T-cell (primary cell): ENCODE results near the gene DSG3. TPM values are rescaled to one million over a fixed set of nuclear protein-coding genes. Genes with fewer than 3 reads are reported as not detected.

ENCODE experiments used
- ATAC-seq, 4 experiments: fragments of 200-7000 bp in 3 of 4; fragments of 150-1000 bp in 1 of 4; cut with Tn5 transposase; replicated peaks in 1 of 4; 1 replicate in 3 of 4; 2 replicates in 1 of 4; pipeline ENCODE4 v1.10.0; 2021; ENCODE audit warnings: moderate library complexity in 3 of 4, mild to moderate bottlenecking in 2 of 4, moderate number of reproducible peaks in 1 of 4
- CTCF ChIA-PET, 2 donors: fragments of 300-600 bp; sonication (Branson Sonifier 250); formaldehyde crosslinking; loops; one replicate each; lab custom pipeline; 2022; ENCODE audit warnings: antibody characterized with exemption in 2 of 2; lab: Charles Lee
- POLR2A ChIA-PET, 2 donors: fragments of 300-600 bp; sonication (Branson Sonifier 250); formaldehyde crosslinking; loops; one replicate each; lab custom pipeline; 2022; ENCODE audit warnings: antibody characterized with exemption in 2 of 2; lab: Charles Lee
- DNase-seq, 35 experiments: peaks; one replicate each; pipeline versions ENCODE4 v3.0.0 to v3.0.0-alpha.2; 2013 to 2023
- H3K27ac ChIP-seq: one replicate; pipeline ENCODE4 v1.5.1; 2013; ENCODE audit warnings: low read length
- H3K27me3 ChIP-seq, 2 experiments: replicated peaks in 1 of 2; 1 replicate in 1 of 2; 2 replicates in 1 of 2; pipeline versions ENCODE4 v1.6.1 to v1.7.0; 2013; ENCODE audit warnings: low read length in 1 of 2, mixed read lengths in 1 of 2; ENCODE audit not compliant: control insufficient read depth in 2 of 2, insufficient read depth in 2 of 2; ENCODE audit errors: extremely low read depth in 1 of 2
- H3K36me3 ChIP-seq, 2 donors: 1 replicate in 1 of 2; 2 replicates in 1 of 2; pipeline versions ENCODE4 v1.6.1 to v1.7.0; 2013; ENCODE audit warnings: low read length in 1 of 2; ENCODE audit not compliant: control insufficient read depth in 2 of 2, insufficient read depth in 1 of 2; ENCODE audit errors: extremely low read depth in 1 of 2
- H3K4me1 ChIP-seq, 2 experiments: 1 replicate in 1 of 2; 2 replicates in 1 of 2; pipeline versions ENCODE4 v1.6.1 to v1.7.0; 2013; ENCODE audit warnings: low read length in 2 of 2, mixed read lengths in 1 of 2; ENCODE audit not compliant: insufficient read depth in 2 of 2, control insufficient read depth in 1 of 2; ENCODE audit errors: extremely low read depth in 1 of 2
- H3K4me3 ChIP-seq, 2 donors: 1 replicate in 1 of 2; 2 replicates in 1 of 2; pipeline versions ENCODE4 v1.5.1 to v1.7.0; 2013; ENCODE audit warnings: mild to moderate bottlenecking in 2 of 2, low read length in 1 of 2, moderate library complexity in 1 of 2; ENCODE audit not compliant: control insufficient read depth in 1 of 2; ENCODE audit errors: extremely low read depth in 1 of 2
- H3K9me3 ChIP-seq: 2 replicates; pipeline ENCODE4 v1.7.0; 2013
- H3K27ac Mint-ChIP-seq, 2 donors: one replicate each; pipeline ENCODE4 v1.8.0; 2020 to 2021; ENCODE audit warnings: mild to moderate bottlenecking in 2 of 2, mixed read lengths in 2 of 2
- H3K27me3 Mint-ChIP-seq, 2 donors: one replicate each; pipeline ENCODE4 v1.8.0; 2021 to 2022; ENCODE audit warnings: mixed read lengths in 2 of 2
- H3K36me3 Mint-ChIP-seq: one replicate; pipeline ENCODE4 v1.8.0; 2021; ENCODE audit warnings: mixed read lengths
- H3K4me1 Mint-ChIP-seq, 3 donors: one replicate each; pipeline ENCODE4 v1.8.0; 2020 to 2022; ENCODE audit warnings: mixed read lengths in 3 of 3, mild to moderate bottlenecking in 1 of 3
- H3K4me3 Mint-ChIP-seq, 3 donors: one replicate each; pipeline ENCODE4 v1.8.0; 2020 to 2022; ENCODE audit warnings: mild to moderate bottlenecking in 3 of 3, mixed read lengths in 3 of 3, moderate library complexity in 3 of 3
- H3K9me3 Mint-ChIP-seq, 3 donors: one replicate each; pipeline ENCODE4 v1.8.0; 2020 to 2022; ENCODE audit warnings: mixed read lengths in 3 of 3
- WGBS: methylation state at CpG from one replicate; pipeline ENCODE4 v1.1.5; 2013; ENCODE audit warnings: missing lambda C conversion rate; ENCODE audit not compliant: insufficient coverage; 5-methylcytosine and 5-hydroxymethylcytosine counted together
- total RNA-seq, 35 experiments: library from RNA in 6 of 35; stranded (reverse) in 6 of 35; fragments of 120-200 nt in 1 of 35; gene quantifications; one replicate each; pipeline versions ENCODE4 v1.2.1 to v1.2.4 and lab custom pipeline; 2013 to 2026

DSG3 gene
- total RNA-seq, 5 donors from 2014 or later (not counting 1 experiment from before 2014, with no cell fraction given) = not detected

GRCh38 chr18:31438402-31438801, 9.1 kb upstream of the DSG3 start:
- no peak for DNase-seq
- WGBS = no CpG with 5 or more reads among the region's 2 CpGs
- Histone ChIP-seq H3K27ac (no peak overlapping the region), H3K9me3 (no peaks in the 10 kb centered on the region), H3K4me3 (no peak overlapping the region), H3K4me1 (no peaks in the 10 kb centered on the region), H3K27me3 (no peaks in the 10 kb centered on the region), H3K36me3 (no peaks in the 10 kb centered on the region)
- POLR2A ChIA-PET = interaction anchor here in 1 of 2 donors (0.6 kb wide), 1 partner anchor 180 kb away, joined by 10 read pairs; no protein-coding TSS in a partner anchor
- no peak overlapping the region for H3K4me3 Mint-ChIP-seq
- peaks cover 0 to 11% (median 0%) of the 10 kb centered on the region in 3 donors for H3K9me3 Mint-ChIP-seq
- no peaks in the 10 kb centered on the region for H3K4me1 Mint-ChIP-seq
- CTCF ChIA-PET = no interaction called here
- ATAC-seq = no peak
- H3K27ac Mint-ChIP-seq = no peak overlapping the region
- no peaks in the 10 kb centered on the region for H3K36me3 Mint-ChIP-seq
- no peaks in the 10 kb centered on the region for H3K27me3 Mint-ChIP-seq

DNA sequence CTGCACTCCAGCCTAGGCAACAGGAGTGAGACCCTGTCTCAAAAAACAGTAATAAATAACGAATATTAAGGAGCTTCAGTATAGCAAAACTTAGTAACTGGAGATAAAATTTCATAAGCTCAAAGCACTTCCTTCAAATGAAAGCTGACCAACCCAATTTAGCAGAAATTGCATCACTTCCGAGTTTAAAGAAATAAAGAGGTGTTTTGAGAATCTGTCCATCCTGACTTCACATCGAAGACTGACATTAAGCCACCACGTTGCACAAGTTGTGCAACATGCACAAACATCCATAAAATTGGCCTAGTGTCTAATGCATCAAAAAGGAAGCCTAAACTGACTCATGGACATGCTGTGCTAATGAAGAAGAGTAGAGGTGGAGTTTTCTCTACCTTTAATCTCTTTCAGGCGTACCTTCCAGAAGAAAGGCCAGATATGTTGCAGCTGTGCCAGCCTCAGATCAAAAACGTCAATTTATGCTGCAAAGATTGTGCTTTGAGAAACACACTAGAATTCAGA, 7.7 kb upstream of the DSG3 start:
- Mint-ChIP-seq H3K36me3 (no peaks in the 10 kb centered on the region), H3K27me3 (no peaks in the 10 kb centered on the region), H3K4me1 (no peaks in the 10 kb centered on the region), H3K9me3 (peaks cover 0 to 2% (median 0%) of the 10 kb centered on the region in 3 donors), H3K27ac (no peak overlapping the region), H3K4me3 (no peak overlapping the region)
- Histone ChIP-seq H3K27ac (no peak overlapping the region), H3K36me3 (no peaks in the 10 kb centered on the region), H3K9me3 (no peaks in the 10 kb centered on the region), H3K27me3 (no peaks in the 10 kb centered on the region), H3K4me3 (no peak overlapping the region), H3K4me1 (no peaks in the 10 kb centered on the region)
- POLR2A ChIA-PET = no interaction called here
- ATAC-seq = no peak
- CTCF ChIA-PET = interaction anchor here in 1 of 2 donors (0.6 to 1.3 kb wide), 2 partner anchors 9 to 144 kb away, joined by 3 read pairs; no protein-coding TSS in a partner anchor
- no peak for DNase-seq
- WGBS = 63% methylated on average over 2 of the region's 6 CpGs

DNA sequence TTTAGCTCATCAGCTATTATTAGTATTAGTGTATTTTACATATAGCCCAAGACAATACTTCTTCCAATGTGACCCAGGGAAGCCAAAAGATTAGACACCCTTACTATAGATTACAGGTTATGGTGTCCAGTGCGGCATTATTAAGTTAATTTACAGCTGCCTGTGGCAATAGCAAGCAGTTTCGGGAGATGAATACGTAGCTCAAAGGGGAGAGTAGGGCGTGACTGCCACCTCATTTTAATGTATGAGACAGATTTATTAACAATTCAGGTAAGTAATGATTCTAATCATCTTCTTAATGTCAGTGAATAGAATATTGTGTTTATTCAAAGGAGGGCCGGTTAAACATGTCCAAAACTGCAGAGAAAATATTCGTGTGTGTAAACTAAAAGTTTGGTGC, 6.8 kb upstream of the DSG3 start:
- POLR2A ChIA-PET = no interaction called here
- H3K27me3 ChIP-seq = no peaks in the 10 kb centered on the region
- WGBS = 80% methylated on average over 5 of the region's 6 CpGs
- no peaks in the 10 kb centered on the region for H3K9me3 Mint-ChIP-seq
- H3K36me3 Mint-ChIP-seq = no peaks in the 10 kb centered on the region
- H3K9me3 ChIP-seq = no peaks in the 10 kb centered on the region
- H3K4me3 ChIP-seq = no peak overlapping the region
- CTCF ChIA-PET = interaction anchor here in 1 of 2 donors (1.3 kb wide), 1 partner anchor 10 kb away, joined by 3 read pairs; no protein-coding TSS in a partner anchor
- no peak overlapping the region for H3K4me3 Mint-ChIP-seq
- ATAC-seq = no peak
- H3K36me3 ChIP-seq = no peaks in the 10 kb centered on the region
- no peak overlapping the region for H3K27ac Mint-ChIP-seq
- H3K4me1 Mint-ChIP-seq = no peaks in the 10 kb centered on the region
- DNase-seq = no peak
- H3K27me3 Mint-ChIP-seq = no peaks in the 10 kb centered on the region
- H3K4me1 ChIP-seq = no peaks in the 10 kb centered on the region
- no peak overlapping the region for H3K27ac ChIP-seq

GRCh38 chr18:31441493-31441892, 6.0 kb upstream of the DSG3 start:
- WGBS = 94% methylated on average over 2 of the region's 4 CpGs
- DNase-seq = no peak
- CTCF ChIA-PET = no interaction called here

DNA sequence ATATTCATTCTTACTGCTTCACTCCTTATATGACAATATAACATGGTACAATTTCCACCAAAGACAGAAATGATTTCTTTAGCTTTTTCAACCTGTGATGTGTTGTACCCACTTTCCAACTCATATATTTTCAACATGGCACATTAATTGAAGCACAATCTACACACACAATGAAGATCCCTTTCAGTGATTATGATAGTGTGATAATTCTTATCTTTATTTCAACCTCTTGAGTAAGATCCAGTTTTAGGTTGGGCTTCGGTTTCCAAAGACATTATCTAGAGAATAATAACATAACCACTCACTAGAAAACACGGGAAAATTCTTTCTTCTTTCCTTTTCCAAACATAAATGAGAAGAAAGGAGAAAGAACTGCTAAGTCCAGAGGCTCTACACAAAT, 3.4 kb upstream of the DSG3 start:
- ChIA-PET POLR2A (no interaction called here), CTCF (no interaction called here)
- Mint-ChIP-seq H3K27ac (no peak overlapping the region), H3K36me3 (no peaks in the 10 kb centered on the region), H3K9me3 (peaks cover 0 to 2% (median 0%) of the 10 kb centered on the region in 3 donors), H3K27me3 (no peaks in the 10 kb centered on the region), H3K4me1 (no peaks in the 10 kb centered on the region), H3K4me3 (no peak overlapping the region)
- H3K27ac ChIP-seq = no peak overlapping the region
- no peaks in the 10 kb centered on the region for H3K27me3 ChIP-seq
- ATAC-seq (no peak), DNase-seq (no peak)
- H3K9me3 ChIP-seq = no peaks in the 10 kb centered on the region
- no peak overlapping the region for H3K4me3 ChIP-seq
- no peaks in the 10 kb centered on the region for H3K36me3 ChIP-seq
- H3K4me1 ChIP-seq = no peaks in the 10 kb centered on the region
- WGBS = no CpG with 5 or more reads among the region's 2 CpGs

More at GRCh38 chr18:31441493-31441892, 6.0 kb upstream of the DSG3 start:
- Mint-ChIP-seq H3K27ac (no peak overlapping the region), H3K4me3 (no peak overlapping the region), H3K27me3 (no peaks in the 10 kb centered on the region), H3K36me3 (no peaks in the 10 kb centered on the region), H3K4me1 (no peaks in the 10 kb centered on the region), H3K9me3 (no peaks in the 10 kb centered on the region)
- H3K27me3 ChIP-seq = no peaks in the 10 kb centered on the region
- H3K27ac ChIP-seq = no peak overlapping the region
- no peaks in the 10 kb centered on the region for H3K36me3 ChIP-seq
- no peaks in the 10 kb centered on the region for H3K9me3 ChIP-seq
- ATAC-seq = no peak
- H3K4me1 ChIP-seq = no peaks in the 10 kb centered on the region
- no peak overlapping the region for H3K4me3 ChIP-seq
- POLR2A ChIA-PET = no interaction called here

DNA sequence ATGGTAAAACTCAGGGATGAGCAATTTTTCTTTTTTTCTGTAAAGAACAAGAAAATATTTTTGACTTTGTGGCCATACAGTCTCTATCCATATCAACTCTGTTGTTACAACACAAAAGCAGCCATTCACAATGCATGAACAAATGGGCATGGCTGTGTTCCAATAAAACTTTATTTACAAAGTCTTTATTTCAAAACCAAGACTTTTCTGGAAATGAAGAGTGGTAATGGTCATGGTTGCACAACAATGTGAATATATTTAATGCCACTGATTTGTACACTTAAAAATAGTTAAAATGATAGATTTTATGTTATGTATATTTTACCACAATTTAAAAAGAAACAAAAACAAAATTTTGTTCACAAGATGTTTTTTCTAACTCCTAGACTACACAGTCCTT, 1.6 kb upstream of the DSG3 start:
- no peaks in the 10 kb centered on the region for H3K36me3 ChIP-seq
- no peaks in the 10 kb centered on the region for H3K9me3 ChIP-seq
- no peaks in the 10 kb centered on the region for H3K4me1 ChIP-seq
- H3K4me3 ChIP-seq = no peak overlapping the region
- no peak for ATAC-seq
- POLR2A ChIA-PET = no interaction called here
- Mint-ChIP-seq H3K4me1 (no peaks in the 10 kb centered on the region), H3K27ac (no peak overlapping the region), H3K4me3 (no peak overlapping the region), H3K36me3 (no peaks in the 10 kb centered on the region), H3K9me3 (peaks cover 0 to 2% (median 0%) of the 10 kb centered on the region in 3 donors), H3K27me3 (peaks cover 0 to 3% of the 10 kb centered on the region in 2 donors)
- H3K27ac ChIP-seq = no peak overlapping the region
- CTCF ChIA-PET = no interaction called here
- no peaks in the 10 kb centered on the region for H3K27me3 ChIP-seq
- DNase-seq = no peak

- Mint-ChIP-seq H3K9me3 (peaks cover 0 to 2% (median 0%) of the 10 kb centered on the region in 3 donors), H3K27ac (no peak overlapping the region), H3K27me3 (peaks cover 0 to 3% of the 10 kb centered on the region in 2 donors), H3K4me3 (no peak overlapping the region), H3K4me1 (no peaks in the 10 kb centered on the region), H3K36me3 (no peaks in the 10 kb centered on the region)
- CTCF ChIA-PET = no interaction called here
- DNase-seq = no peak
- Histone ChIP-seq H3K4me3 (no peak overlapping the region), H3K27me3 (no peaks in the 10 kb centered on the region), H3K27ac (no peak overlapping the region), H3K36me3 (no peaks in the 10 kb centered on the region), H3K9me3 (no peaks in the 10 kb centered on the region), H3K4me1 (no peaks in the 10 kb centered on the region)
- no CpG with 5 or more reads among the region's 3 CpGs for WGBS
- POLR2A ChIA-PET = no interaction called here
- no peak for ATAC-seq
Observed at GRCh38 chr18:31446854-31447253, 687 bp upstream of the DSG3 start.
